ENCODE measurements around the gene BTG2. TPM values are rescaled to one million over a fixed set of nuclear protein-coding genes. Genes with fewer than 3 reads are reported as not detected.

BTG2 gene
- total and polyA plus RNA-seq, 5 experiments from 2014 or later = 91.8 to 191 (median 179) TPM

DNA sequence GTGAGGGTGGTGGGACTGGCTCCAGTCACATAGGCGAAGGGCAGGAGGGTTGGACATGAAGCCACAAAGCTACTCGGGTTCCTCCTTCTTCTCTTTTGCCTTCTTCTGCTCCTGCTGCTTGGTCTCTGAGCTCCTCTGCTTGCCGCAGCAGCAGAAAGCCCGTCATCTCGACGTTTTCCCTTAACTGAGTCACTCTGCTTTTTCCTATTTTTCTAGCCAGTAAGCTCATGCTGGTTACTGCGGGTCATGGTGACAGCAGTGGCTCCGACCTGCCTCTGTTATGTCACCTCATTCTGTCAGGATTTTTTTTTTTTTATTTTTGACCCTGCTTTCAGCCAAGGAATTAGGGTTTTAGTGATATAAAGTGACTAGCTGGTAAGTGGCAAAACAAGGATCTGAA, 48.2 kb downstream of the BTG2 start:
- POLR2A ChIA-PET = no interaction called here
- no peaks in the 10 kb centered on the region for H3K9me3 Mint-ChIP-seq
- peaks cover 14 to 55% (median 29%) of the 10 kb centered on the region in 5 donors for H3K27me3 Mint-ChIP-seq
- DNase-seq = no peak
- H3K36me3 Mint-ChIP-seq = no peaks in the 10 kb centered on the region
- no peak for ATAC-seq
- H3K27ac Mint-ChIP-seq = no peak overlapping the region
- peaks cover 0 to 9% (median 2%) of the 10 kb centered on the region in 4 donors for H3K4me1 Mint-ChIP-seq
- no peak overlapping the region for H3K4me3 Mint-ChIP-seq

- DNase-seq (no peak), ATAC-seq (no peak)
- Mint-ChIP-seq H3K36me3 (no peaks in the 10 kb centered on the region), H3K27ac (no peak overlapping the region), H3K27me3 (peaks cover 14 to 53% (median 29%) of the 10 kb centered on the region in 5 donors), H3K9me3 (no peaks in the 10 kb centered on the region), H3K4me3 (no peak overlapping the region), H3K4me1 (peaks cover 0 to 9% (median 2%) of the 10 kb centered on the region in 4 donors)
- POLR2A ChIA-PET = no interaction called here
Observed at GRCh38 chr1:203354246-203354645, 48.9 kb downstream of the BTG2 start.

DNA sequence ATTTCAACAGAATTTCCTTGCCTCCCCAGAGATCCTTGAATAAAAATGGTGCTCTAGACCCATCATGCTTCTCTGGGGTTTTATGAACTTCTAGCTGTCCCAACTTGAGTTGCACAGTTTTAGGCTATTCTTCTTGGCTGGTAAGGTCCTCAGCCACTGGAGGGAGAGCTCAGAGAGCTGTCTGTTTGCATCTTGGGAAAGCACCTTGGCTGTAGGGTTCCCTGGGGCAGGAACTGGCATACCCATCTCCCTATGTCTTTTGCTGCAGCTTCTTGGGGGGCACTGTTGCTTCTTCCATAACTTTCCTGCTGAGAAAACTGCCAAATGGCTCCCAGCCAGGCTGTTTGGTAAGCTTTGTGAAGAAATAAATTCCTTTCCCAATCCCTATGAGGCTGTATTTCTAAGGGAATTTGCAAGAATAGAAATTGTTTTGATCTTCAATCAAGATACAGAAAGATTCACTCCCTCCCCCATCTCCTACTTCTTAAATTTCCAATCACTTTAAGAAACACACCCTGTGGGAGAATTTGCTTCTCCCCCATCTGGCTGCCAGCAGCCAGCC, 53.8 kb downstream of the BTG2 start:
- Mint-ChIP-seq H3K9me3 (no peaks in the 10 kb centered on the region), H3K27ac (no peak overlapping the region), H3K4me3 (no peak overlapping the region), H3K36me3 (no peaks in the 10 kb centered on the region), H3K4me1 (peaks cover 0 to 10% (median 0%) of the 10 kb centered on the region in 4 donors), H3K27me3 (peaks cover 8 to 36% (median 18%) of the 10 kb centered on the region in 5 donors)
- DNase-seq (no peak), ATAC-seq (no peak)
- POLR2A ChIA-PET = no interaction called here

Other genes with a start within 250 kb of the BTG2 start
- not detected for gene MYOG, start 219.5 kb upstream of the BTG2 start, total RNA-seq
- gene MYOG, start 219.5 kb upstream of the BTG2 start, polyA plus RNA-seq = not detected
- gene ADORA1, start 177.8 kb upstream of the BTG2 start, total RNA-seq = not detected
- gene ADORA1, start 177.8 kb upstream of the BTG2 start, polyA plus RNA-seq = not detected
- gene MYBPH, start 129.7 kb upstream of the BTG2 start, total RNA-seq = not detected
- not detected for gene MYBPH, start 129.7 kb upstream of the BTG2 start, polyA plus RNA-seq
- not detected for gene CHI3L1, start 118.8 kb upstream of the BTG2 start, total RNA-seq
- gene CHI3L1, start 118.8 kb upstream of the BTG2 start, polyA plus RNA-seq = not detected
- 1 to 10 TPM in 1 of 2 experiments, under 1 TPM in 1; 0.75 to 2.5 TPM for gene CHIT1, start 75.8 kb upstream of the BTG2 start, total RNA-seq
- gene CHIT1, start 75.8 kb upstream of the BTG2 start, polyA plus RNA-seq = under 1 TPM in 1 of 3 donors, not detected in 2; 0.05 TPM
- gene FMOD, start 45.6 kb downstream of the BTG2 start, total RNA-seq = not detected
- not detected for gene FMOD, start 45.6 kb downstream of the BTG2 start, polyA plus RNA-seq
- gene PRELP, start 170.3 kb downstream of the BTG2 start, total RNA-seq = not detected
- not detected for gene PRELP, start 170.3 kb downstream of the BTG2 start, polyA plus RNA-seq
- not detected for gene OPTC, start 188.6 kb downstream of the BTG2 start, total RNA-seq
- not detected for gene OPTC, start 188.6 kb downstream of the BTG2 start, polyA plus RNA-seq